GM12801 (cell line): ENCODE results near the gene S100A4.

Experiments
- TF ChIP-seq, protein P1 (sequence below): IDR thresholded peaks from one replicate; pipeline ENCODE4 v1.5.1; 2011; ENCODE audit warnings: control low read depth; ENCODE audit not compliant: insufficient read length; ENCODE audit errors: extremely low read depth

S100A4 gene

DNA sequence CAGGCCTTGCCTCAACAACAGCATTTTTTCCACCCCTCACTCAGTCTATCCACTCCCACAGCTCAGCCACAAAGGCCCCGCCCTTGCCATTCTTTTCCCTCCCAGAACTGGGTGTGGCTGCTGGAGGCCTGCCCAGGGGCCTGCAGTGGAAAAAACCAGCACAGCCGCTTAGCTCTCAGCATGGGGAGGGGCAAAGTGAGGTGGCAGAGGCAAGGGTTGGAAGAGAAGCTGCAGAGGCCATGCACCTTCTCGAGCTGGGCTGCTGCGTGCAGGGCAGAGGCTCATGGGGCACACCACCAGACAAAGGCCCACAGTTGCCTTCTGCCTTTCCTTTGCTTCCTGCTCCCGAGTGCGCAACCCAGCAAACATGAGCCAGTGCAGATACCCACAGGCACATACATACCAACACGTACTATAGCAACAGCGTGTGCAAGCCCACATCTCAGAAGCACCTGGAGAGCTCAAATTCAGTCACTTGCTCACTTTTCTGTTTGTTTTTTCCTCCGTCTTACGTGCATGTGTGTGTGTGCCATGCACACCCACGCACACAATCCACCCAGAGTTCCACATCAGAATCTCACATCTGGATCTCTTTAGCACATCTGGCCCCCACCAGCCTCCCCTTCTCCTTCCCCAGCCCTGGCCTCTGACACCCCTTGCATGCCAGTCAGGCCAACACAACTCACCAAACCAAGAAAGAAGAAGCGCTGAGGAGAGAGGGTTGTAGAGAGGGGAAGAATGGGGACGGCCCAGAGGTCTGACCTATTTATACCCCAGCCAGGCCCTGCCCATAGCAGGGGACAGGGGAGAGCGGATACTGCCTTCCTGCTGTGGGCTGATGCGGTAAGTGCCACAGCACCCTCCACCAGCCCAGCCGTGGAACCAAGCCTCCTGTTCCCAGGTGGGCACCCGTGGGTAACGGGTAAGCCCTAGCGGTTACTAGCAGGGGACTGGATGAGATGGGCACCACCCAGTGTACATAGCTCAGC is at the start of gene S100A4:
Gene S100A4, minus strand, starts transcription at position 740 of the 989 bp plus-strand sequence. CDS start 1,012 bp downstream, outside the sequence.
- TF ChIP-seq, protein P1, sequence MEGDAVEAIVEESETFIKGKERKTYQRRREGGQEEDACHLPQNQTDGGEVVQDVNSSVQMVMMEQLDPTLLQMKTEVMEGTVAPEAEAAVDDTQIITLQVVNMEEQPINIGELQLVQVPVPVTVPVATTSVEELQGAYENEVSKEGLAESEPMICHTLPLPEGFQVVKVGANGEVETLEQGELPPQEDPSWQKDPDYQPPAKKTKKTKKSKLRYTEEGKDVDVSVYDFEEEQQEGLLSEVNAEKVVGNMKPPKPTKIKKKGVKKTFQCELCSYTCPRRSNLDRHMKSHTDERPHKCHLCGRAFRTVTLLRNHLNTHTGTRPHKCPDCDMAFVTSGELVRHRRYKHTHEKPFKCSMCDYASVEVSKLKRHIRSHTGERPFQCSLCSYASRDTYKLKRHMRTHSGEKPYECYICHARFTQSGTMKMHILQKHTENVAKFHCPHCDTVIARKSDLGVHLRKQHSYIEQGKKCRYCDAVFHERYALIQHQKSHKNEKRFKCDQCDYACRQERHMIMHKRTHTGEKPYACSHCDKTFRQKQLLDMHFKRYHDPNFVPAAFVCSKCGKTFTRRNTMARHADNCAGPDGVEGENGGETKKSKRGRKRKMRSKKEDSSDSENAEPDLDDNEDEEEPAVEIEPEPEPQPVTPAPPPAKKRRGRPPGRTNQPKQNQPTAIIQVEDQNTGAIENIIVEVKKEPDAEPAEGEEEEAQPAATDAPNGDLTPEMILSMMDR, result no peak

GRCh38 chr1:153592748-153593147 is 47.1 kb upstream of the S100A4 start:
- TF ChIP-seq, protein P1, result no peak

GRCh38 chr1:153588482-153588881 is 42.9 kb upstream of the S100A4 start:
- TF ChIP-seq, protein P1, result no peak

DNA sequence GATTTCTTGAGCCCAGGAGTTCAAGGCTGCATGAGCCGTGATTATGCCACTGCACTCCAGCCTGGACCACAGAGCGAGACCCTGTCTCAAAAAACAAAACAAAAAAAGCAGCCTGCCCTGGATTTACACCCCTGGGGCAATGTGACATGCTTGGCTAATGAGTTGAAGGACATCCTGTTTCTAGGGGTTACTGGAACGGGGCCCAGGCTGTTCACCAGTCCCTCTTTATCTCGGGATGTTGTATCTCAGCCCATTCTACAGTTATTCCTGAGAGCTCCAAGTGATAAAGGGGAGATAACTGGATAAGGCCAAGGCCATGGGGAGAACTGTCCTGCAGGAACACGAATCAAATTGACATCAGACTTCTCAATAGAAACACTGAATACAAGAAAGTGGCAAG is 41.7 kb upstream of the S100A4 start:
- TF ChIP-seq, protein P1, result no peak

DNA sequence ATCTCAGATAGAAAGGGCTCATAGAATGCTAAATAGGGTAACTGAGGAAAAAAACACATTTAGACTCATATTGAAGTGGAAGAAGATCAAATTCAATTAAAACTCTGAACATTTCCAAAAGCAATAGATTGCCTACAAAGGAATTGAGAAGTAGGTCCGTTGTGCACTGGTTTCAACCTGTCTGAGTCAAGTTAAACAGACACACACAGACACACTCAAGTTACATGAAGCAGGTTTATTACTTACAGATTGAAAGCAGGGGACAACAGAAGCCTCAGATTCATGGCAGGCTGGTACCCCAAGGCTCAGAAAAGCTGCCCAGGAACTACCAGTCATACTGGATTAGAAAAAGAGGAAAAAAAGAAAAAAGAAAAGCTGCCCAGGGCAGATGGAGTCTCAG is 40.7 kb upstream of the S100A4 start:
- TF ChIP-seq, protein P1, result no peak

DNA sequence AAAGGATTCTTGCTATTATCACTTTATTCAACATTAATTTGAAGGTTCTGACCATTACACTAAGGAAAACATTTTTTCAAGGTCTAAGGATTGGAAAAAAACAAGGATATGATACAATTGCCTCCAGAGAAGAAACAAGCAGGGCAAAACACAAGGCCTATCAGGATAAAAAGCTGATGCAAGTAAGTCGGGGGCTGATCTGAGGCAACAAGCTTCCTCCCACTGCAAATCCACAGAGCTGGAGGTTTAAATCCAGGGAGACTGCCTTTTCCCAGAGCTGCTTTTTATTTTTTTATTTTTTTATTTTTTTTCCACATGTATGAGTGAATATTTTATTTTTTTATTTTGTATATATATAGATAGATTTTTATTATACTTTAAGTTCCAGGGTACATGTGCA is 39.4 kb upstream of the S100A4 start:
- TF ChIP-seq, protein P1, result no peak

- TF ChIP-seq, protein P1, result no peak
Observed at GRCh38 chr1:153583976-153584375, 38.4 kb upstream of the S100A4 start.
